Superior temporal gyrus (tissue), 1 donor: Measurements from ENCODE around the gene HOXC13.

Source experiments
- DNase-seq: peaks from one replicate; pipeline ENCODE4 v3.0.0-alpha.2; 2016; ENCODE audit errors: extremely low spot score

The HOXC13 gene

GRCh38 chr12:53938326-53939140 is at the start of gene HOXC13:
Gene HOXC13, plus strand, starts transcription at chr12:53938831. Its CDS starts 76 bp downstream, at chr12:53938907.
- DNase-seq, result no peak

- no peak for DNase-seq
These were observed 48.5 kb upstream of the HOXC13 start for GRCh38 chr12:53890081-53890480.

- DNase-seq, result no peak
These were observed 45.8 kb upstream of the HOXC13 start for GRCh38 chr12:53892762-53893395.

GRCh38 chr12:53899230-53899629 is 39.4 kb upstream of the HOXC13 start:
- no peak for DNase-seq

GRCh38 chr12:53907103-53907502 is 31.5 kb upstream of the HOXC13 start:
- no peak for DNase-seq

GRCh38 chr12:53916788-53917655 is 21.6 kb upstream of the HOXC13 start:
- DNase-seq, result no peak

- DNase-seq, result no peak
These were observed 13.9 kb upstream of the HOXC13 start for GRCh38 chr12:53924521-53925405.

GRCh38 chr12:53927220-53928029 is 11.2 kb upstream of the HOXC13 start:
- no peak for DNase-seq

- no peak for DNase-seq
These were observed 10.4 kb upstream of the HOXC13 start for GRCh38 chr12:53928054-53928835.

GRCh38 chr12:53929527-53929926 is 9.1 kb upstream of the HOXC13 start:
- DNase-seq, result no peak

GRCh38 chr12:53930591-53931255 is 7.9 kb upstream of the HOXC13 start:
- no peak for DNase-seq

- no peak for DNase-seq
These were observed 6.6 kb upstream of the HOXC13 start for GRCh38 chr12:53931844-53932581.

- no peak for DNase-seq
These were observed 5.7 kb upstream of the HOXC13 start for GRCh38 chr12:53932915-53933314.

- no peak for DNase-seq
These were observed 3.0 kb upstream of the HOXC13 start for GRCh38 chr12:53935383-53936341.

GRCh38 chr12:53937099-53937498 is 1.5 kb upstream of the HOXC13 start:
- no peak for DNase-seq

GRCh38 chr12:53937596-53938325 is 870 bp upstream of the HOXC13 start:
- DNase-seq, result no peak
